Stomach (tissue), 9 donors: ENCODE results near the gene FREM2. TPM values are rescaled to one million over a fixed set of nuclear protein-coding genes. Genes with fewer than 3 reads are reported as not detected.

ENCODE experiments used
- DNase-seq, 2 donors: peaks; one replicate each; pipeline versions ENCODE4 v3.0.0 to v3.0.0-alpha.2; 2013 to 2019
- H3K27ac ChIP-seq, 5 donors: fragments of 200-600 bp in 4 of 5; sonication (generic) in 4 of 5; one replicate each; pipeline ENCODE4 v1.5.1; 2013 to 2019; ENCODE audit warnings: mild to moderate bottlenecking in 1 of 5, moderate library complexity in 1 of 5
- H3K27me3 ChIP-seq, 3 donors: fragments of 200-600 bp; sonication (generic); one replicate each; pipeline ENCODE4 v1.5.1; 2017 to 2019; ENCODE audit warnings: mixed run types in 1 of 3
- H3K36me3 ChIP-seq, 4 donors: fragments of 200-600 bp; sonication (generic); 1 replicate in 3 of 4; 2 replicates in 1 of 4; pipeline ENCODE4 v1.5.1; 2016 to 2019
- H3K4me1 ChIP-seq, 4 donors: fragments of 200-600 bp; sonication (generic); one replicate each; pipeline ENCODE4 v1.5.1; 2016 to 2019
- H3K4me3 ChIP-seq, 4 donors: fragments of 200-600 bp; sonication (generic) in 3 of 4; one replicate each; pipeline ENCODE4 v1.5.1; 2016 to 2019; ENCODE audit warnings: mild to moderate bottlenecking in 1 of 4
- H3K9me3 ChIP-seq, 4 donors: fragments of 200-600 bp; sonication (generic); one replicate each; pipeline ENCODE4 v1.5.1; 2016 to 2019
- CTCF ChIP-seq, 7 experiments: fragments of 450-650 bp in 4 of 7; fragments of 200-600 bp in 3 of 7; sonication (generic) in 3 of 7; IDR thresholded peaks; one replicate each; pipeline ENCODE4 v1.5.1; 2016 to 2019; ENCODE audit warnings: antibody characterized with exemption in 7 of 7, control low read depth in 2 of 7, mild to moderate bottlenecking in 1 of 7
- EP300 ChIP-seq: sonication (generic); formaldehyde crosslinking; IDR thresholded peaks from one replicate; pipeline ENCODE4 v1.6.1; 2017; ENCODE audit warnings: antibody characterized with exemption
- POLR2A ChIP-seq, 4 donors: fragments of 450-650 bp; IDR thresholded peaks; one replicate each; pipeline ENCODE4 v1.6.1; 2016; ENCODE audit warnings: antibody characterized with exemption in 4 of 4, control low read depth in 2 of 4, mild to moderate bottlenecking in 1 of 4, moderate library complexity in 1 of 4
- POLR2AphosphoS5 ChIP-seq, 3 donors: sonication (generic); formaldehyde crosslinking; IDR thresholded peaks; one replicate each; pipeline ENCODE4 v1.6.1; 2016; ENCODE audit warnings: antibody characterized with exemption in 3 of 3
- WGBS, 5 donors: extraction: QIAGEN DNeasy Blood & Tissue Kit in 3 of 5; methylation state at CpG; one replicate each; pipeline versions ENCODE4 v1.1.5 to v1.1.7; 2013 to 2018; 5-methylcytosine and 5-hydroxymethylcytosine counted together
- intact Hi-C: fragments of 100-400 bp; cut with DNase I; formaldehyde crosslinking; loops from one replicate; pipeline ENCODE4 v1.15.1; 2023; ENCODE audit warnings: low total_unique reads
- polyA plus RNA-seq, 3 donors: library from polyadenylated mRNA; stranded (reverse); fragments of 200-250 nt; gene quantifications; one replicate each; pipeline ENCODE4 v1.2.3, GENCODE V29; 2013
- total RNA-seq, 5 donors: library from RNA; depleted of rRNA; stranded (reverse); fragments of >200 nt; gene quantifications; one replicate each; pipeline versions ENCODE4 v1.1.0 to v1.2.3, GENCODE V29; 2014 to 2016
- donor health status: healthy with polysubstance abuse.
- donor health status: Bipolar disorder and iron deficiency.
- donor health status: healthy.

Gene FREM2
- total and polyA plus RNA-seq, 8 donors, result 0.37 to 18.0 (median 1.3) TPM

- Histone ChIP-seq H3K4me1 (no peaks in the 10 kb centered on the region), H3K9me3 (no peaks in the 10 kb centered on the region), H3K27ac (no peak overlapping the region), H3K36me3 (no peaks in the 10 kb centered on the region), H3K4me3 (no peak overlapping the region), H3K27me3 (no peaks in the 10 kb centered on the region)
- intact Hi-C loops, result no loop called here
- no peak for DNase-seq
- TF ChIP-seq CTCF (IDR thresholded peaks at IDR 0.05) (no peak), POLR2AphosphoS5 (IDR thresholded peaks at IDR 0.05) (no peak)
- WGBS, 5 donors, result 52 to 63% (median 61%) methylated on average over 2 of the region's 2 CpGs
Observed at GRCh38 chr13:38702669-38703068, 15.8 kb downstream of the FREM2 start.

GRCh38 chr13:38703255-38703654 is 16.4 kb downstream of the FREM2 start:
- H3K36me3 ChIP-seq, result no peaks in the 10 kb centered on the region
- DNase-seq, result no peak
- TF ChIP-seq CTCF (IDR thresholded peaks at IDR 0.05) (no peak), POLR2AphosphoS5 (IDR thresholded peaks at IDR 0.05) (no peak), EP300 (no peak), POLR2A (IDR thresholded peaks at IDR 0.05) (no peak)
- H3K9me3 ChIP-seq, result no peaks in the 10 kb centered on the region
- H3K4me3 ChIP-seq, result no peak overlapping the region
- WGBS, 5 donors, result 71 to 85% (median 83%) methylated on average over 1 of the region's 1 CpG
- H3K4me1 ChIP-seq, result no peaks in the 10 kb centered on the region
- no peaks in the 10 kb centered on the region for H3K27me3 ChIP-seq
- intact Hi-C loops, result no loop called here
- H3K27ac ChIP-seq, result no peak overlapping the region

- no peak for TF ChIP-seq CTCF (IDR thresholded peaks at IDR 0.05)
- TF ChIP-seq POLR2A (IDR thresholded peaks at IDR 0.05), result no peak
- no peak for TF ChIP-seq EP300
- no peak for TF ChIP-seq POLR2AphosphoS5 (IDR thresholded peaks at IDR 0.05)
- H3K27ac ChIP-seq, result no peak overlapping the region
- no peaks in the 10 kb centered on the region for H3K4me1 ChIP-seq
- H3K9me3 ChIP-seq, result no peaks in the 10 kb centered on the region
- H3K4me3 ChIP-seq, result no peak overlapping the region
- intact Hi-C loops, result no loop called here
- 56 to 81% (median 77%) methylated on average over 5 of the region's 5 CpGs for WGBS, 5 donors
- H3K36me3 ChIP-seq, result no peaks in the 10 kb centered on the region
- no peaks in the 10 kb centered on the region for H3K27me3 ChIP-seq
- DNase-seq, result no peak
Observed at GRCh38 chr13:38705365-38705764, 18.5 kb downstream of the FREM2 start.

DNA sequence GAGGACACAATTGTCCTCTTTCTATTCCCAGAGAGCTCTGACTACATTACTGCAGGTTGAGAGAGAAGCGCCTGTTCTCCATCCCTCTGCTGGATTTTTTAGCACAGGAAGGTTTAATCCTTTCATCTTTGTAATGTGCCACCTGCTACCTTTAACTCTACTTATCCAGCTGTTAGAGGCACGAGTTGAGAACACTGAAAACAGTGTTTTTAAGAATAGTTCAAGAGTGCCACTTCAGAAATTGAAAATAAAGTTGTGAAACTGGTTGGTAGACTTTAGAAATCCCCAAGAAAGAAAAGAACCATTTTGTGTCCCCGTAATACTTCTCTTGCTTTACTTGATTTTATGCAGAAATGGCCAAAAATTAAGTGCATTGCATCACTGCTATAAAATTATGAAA is 20.6 kb downstream of the FREM2 start:
- WGBS, 5 donors, result 64 to 73% (median 71%) methylated on average over 3 of the region's 3 CpGs
- Histone ChIP-seq H3K4me3 (no peak overlapping the region), H3K36me3 (no peaks in the 10 kb centered on the region), H3K9me3 (no peaks in the 10 kb centered on the region), H3K27me3 (no peaks in the 10 kb centered on the region), H3K27ac (no peak overlapping the region), H3K4me1 (no peaks in the 10 kb centered on the region)
- intact Hi-C loops, result no loop called here
- no peak for DNase-seq
- no peak for TF ChIP-seq POLR2A (IDR thresholded peaks at IDR 0.05)
- no peak for TF ChIP-seq EP300
- no peak for TF ChIP-seq POLR2AphosphoS5 (IDR thresholded peaks at IDR 0.05)
- no peak for TF ChIP-seq CTCF (IDR thresholded peaks at IDR 0.05)
